ENCODE measurements around the gene TRPM4.

- TF ChIP-seq, protein P1, sequence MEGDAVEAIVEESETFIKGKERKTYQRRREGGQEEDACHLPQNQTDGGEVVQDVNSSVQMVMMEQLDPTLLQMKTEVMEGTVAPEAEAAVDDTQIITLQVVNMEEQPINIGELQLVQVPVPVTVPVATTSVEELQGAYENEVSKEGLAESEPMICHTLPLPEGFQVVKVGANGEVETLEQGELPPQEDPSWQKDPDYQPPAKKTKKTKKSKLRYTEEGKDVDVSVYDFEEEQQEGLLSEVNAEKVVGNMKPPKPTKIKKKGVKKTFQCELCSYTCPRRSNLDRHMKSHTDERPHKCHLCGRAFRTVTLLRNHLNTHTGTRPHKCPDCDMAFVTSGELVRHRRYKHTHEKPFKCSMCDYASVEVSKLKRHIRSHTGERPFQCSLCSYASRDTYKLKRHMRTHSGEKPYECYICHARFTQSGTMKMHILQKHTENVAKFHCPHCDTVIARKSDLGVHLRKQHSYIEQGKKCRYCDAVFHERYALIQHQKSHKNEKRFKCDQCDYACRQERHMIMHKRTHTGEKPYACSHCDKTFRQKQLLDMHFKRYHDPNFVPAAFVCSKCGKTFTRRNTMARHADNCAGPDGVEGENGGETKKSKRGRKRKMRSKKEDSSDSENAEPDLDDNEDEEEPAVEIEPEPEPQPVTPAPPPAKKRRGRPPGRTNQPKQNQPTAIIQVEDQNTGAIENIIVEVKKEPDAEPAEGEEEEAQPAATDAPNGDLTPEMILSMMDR (IDR thresholded peaks at IDR 0.05; ENCODE audit: low read depth, low read length), result no peak
- TF ChIP-seq EZH2phosphoT487 (IDR thresholded peaks at IDR 0.05; ENCODE audit: low read depth), result no peak
Measured at GRCh38 chr19:49168421-49168820, 10.8 kb downstream of the TRPM4 start.

Data from OCI-LY3 (cell line).